SK-N-SH (cell line): ENCODE measurements around the gene TMPRSS6. TPM values are rescaled to one million over a fixed set of nuclear protein-coding genes. Genes with fewer than 3 reads are reported as not detected.

Source experiments
- CTCF ChIA-PET: fragments of 300-600, 350-600 bp; formaldehyde crosslinking; extraction: SDS; loops from one replicate; lab custom pipeline; 2021; lab: Yijun Ruan, JAX
- POLR2A ChIA-PET: fragments of 350-600 bp; sonication (Branson Sonifier 250); formaldehyde crosslinking; extraction: SDS; loops from one replicate; lab custom pipeline; 2020; ENCODE audit warnings: antibody characterized with exemption, inconsistent platforms; lab: Yijun Ruan, JAX
- DNase-seq: peaks from one replicate; pipeline ENCODE4 v3.0.0; 2012
- H2AFZ ChIP-seq: fragments of 200-600 bp; sonication (generic); 2 replicates; pipeline ENCODE4 v1.8.1; 2016; ENCODE audit warnings: antibody characterized with exemption, mild to moderate bottlenecking, low read depth
- H3F3A ChIP-seq: fragments of 200-600 bp; sonication (generic); replicated peaks from 2 replicates; pipeline ENCODE3; 2016; ENCODE audit warnings: antibody characterized with exemption, mild to moderate bottlenecking; ENCODE audit not compliant: insufficient read depth
- H3K27ac ChIP-seq, 2 experiments: fragments of 200-500 bp in 1 of 2; fragments of 200-600 bp in 1 of 2; sonication (Bioruptor generic) in 1 of 2; sonication (generic), shearing (Covaris generic) in 1 of 2; 2 replicates each; pipeline versions ENCODE4 v1.5.1 to v1.6.1; 2014 to 2016; ENCODE audit warnings: low read depth in 2 of 2, inconsistent platforms in 1 of 2, low read length in 1 of 2, mild to moderate bottlenecking in 1 of 2, mixed read lengths in 1 of 2
- H3K27me3 ChIP-seq: fragments of 200-600 bp; sonication (generic), shearing (Covaris generic); 2 replicates; pipeline ENCODE4 v1.6.1; 2016; ENCODE audit warnings: mixed run types; ENCODE audit not compliant: insufficient read depth
- H3K36me3 ChIP-seq, 2 experiments: fragments of 200-500 bp in 1 of 2; fragments of 200-600 bp in 1 of 2; sonication (Bioruptor generic) in 1 of 2; sonication (generic) in 1 of 2; replicated peaks in 1 of 2; 2 replicates each; pipeline versions ENCODE3 to v1.5.1; 2014 to 2016; ENCODE audit warnings: low read length in 1 of 2, mild to moderate bottlenecking in 1 of 2; ENCODE audit not compliant: insufficient read depth in 2 of 2, control insufficient read depth in 1 of 2
- H3K4me1 ChIP-seq, 2 experiments: fragments of 200-500 bp in 1 of 2; fragments of 200-600 bp in 1 of 2; sonication (Bioruptor generic) in 1 of 2; sonication (generic), shearing (Covaris generic) in 1 of 2; 2 replicates each; pipeline versions ENCODE4 v1.5.1 to v1.6.1; 2014 to 2016; ENCODE audit warnings: low read depth in 1 of 2, low read length in 1 of 2, mixed run types in 1 of 2; ENCODE audit not compliant: insufficient read depth in 2 of 2, control insufficient read depth in 1 of 2
- H3K4me2 ChIP-seq: fragments of 200-600 bp; sonication (generic), shearing (Covaris generic); 2 replicates; pipeline ENCODE4 v1.6.1; 2017; ENCODE audit warnings: mixed run types
- H3K4me3 ChIP-seq, 2 experiments: fragments of 200-500 bp in 1 of 2; fragments of 200-600 bp in 1 of 2; sonication (Bioruptor generic) in 1 of 2; sonication (generic), shearing (Covaris generic) in 1 of 2; 2 replicates each; pipeline versions ENCODE4 v1.5.1 to v1.8.1; 2014 to 2016; ENCODE audit warnings: low read depth in 2 of 2, inconsistent platforms in 1 of 2, low read length in 1 of 2, mild to moderate bottlenecking in 1 of 2, mixed read lengths in 1 of 2, moderate library complexity in 1 of 2
- H3K79me2 ChIP-seq: fragments of 200-600 bp; sonication (generic); 2 replicates; pipeline ENCODE4 v1.8.1; 2017; ENCODE audit warnings: mild to moderate bottlenecking; ENCODE audit not compliant: insufficient read depth
- H3K9ac ChIP-seq: fragments of 200-600 bp; sonication (generic); 2 replicates; pipeline ENCODE4 v1.6.1; 2017; ENCODE audit warnings: mixed run types
- H3K9me2 ChIP-seq: fragments of 200-600 bp; sonication (generic); 2 replicates; pipeline ENCODE4 v1.6.1; 2017; ENCODE audit warnings: mixed run types
- H3K9me3 ChIP-seq: fragments of 200-600 bp; sonication (generic); 2 replicates; pipeline ENCODE4 v1.6.1; 2017; ENCODE audit warnings: mixed run types, mild to moderate bottlenecking, moderate library complexity
- H4K20me1 ChIP-seq: fragments of 200-600 bp; sonication (generic); 2 replicates; pipeline ENCODE4 v1.6.1; 2017; ENCODE audit warnings: mild to moderate bottlenecking, mixed run types; ENCODE audit not compliant: insufficient read depth
- EZH2phosphoT487 ChIP-seq: fragments of 200-600 bp; sonication (generic); IDR thresholded peaks from 2 replicates; pipeline ENCODE4 v1.6.1; 2017; ENCODE audit warnings: low read depth, mixed run types, mild to moderate bottlenecking, antibody characterized with exemption, moderate library complexity, borderline replicate concordance
- GATA2 ChIP-seq: sonication (generic); formaldehyde crosslinking; IDR thresholded peaks from 2 replicates; pipeline ENCODE4 v1.5.0; 2020; ENCODE audit warnings: mild to moderate bottlenecking, missing genetic modification reagents
- MAX ChIP-seq: IDR thresholded peaks from 2 replicates; pipeline ENCODE4 v1.4.0; 2012; ENCODE audit warnings: low read depth
- MXI1 ChIP-seq: IDR thresholded peaks from 2 replicates; pipeline ENCODE4 v1.6.1; 2012; ENCODE audit warnings: mild to moderate bottlenecking, low read depth, low read length, improper control_type of control experiment
- NRF1 ChIP-seq: IDR thresholded peaks from 2 replicates; pipeline ENCODE4 v1.6.1; 2012; ENCODE audit warnings: low read depth, mild to moderate bottlenecking, low read length
- POLR2AphosphoS5 ChIP-seq: IDR thresholded peaks from 2 replicates; pipeline ENCODE4 v1.6.1; 2012; ENCODE audit warnings: low read depth, low read length
- RAD21 ChIP-seq: IDR thresholded peaks from 2 replicates; pipeline ENCODE4 v1.6.1; 2012; ENCODE audit warnings: mild to moderate bottlenecking, low read length
- RCOR1 ChIP-seq: fragments of 150-350 bp; IDR thresholded peaks from 2 replicates; pipeline ENCODE4 v1.6.1; 2017; ENCODE audit warnings: antibody characterized with exemption, low read length
- RFX5 ChIP-seq: IDR thresholded peaks from 2 replicates; pipeline ENCODE4 v1.6.1; 2012; ENCODE audit warnings: mild to moderate bottlenecking, improper control_type of control experiment, low read length
- TAF1 ChIP-seq: IDR thresholded peaks from 2 replicates; pipeline ENCODE4 v1.6.1; 2012; ENCODE audit warnings: low read depth, mild to moderate bottlenecking, low read length, moderate library complexity, borderline replicate concordance
- TEAD4 ChIP-seq: IDR thresholded peaks from 2 replicates; pipeline ENCODE4 v1.4.0; 2012; ENCODE audit warnings: mild to moderate bottlenecking, borderline replicate concordance; ENCODE audit not compliant: insufficient read depth
- WGBS: methylation state at CpG from one replicate; pipeline ENCODE4 v1.1.6; 2017; ENCODE audit warnings: low lambda C conversion rate; 5-methylcytosine and 5-hydroxymethylcytosine counted together
- polyA plus RNA-seq, 3 experiments: library from polyadenylated mRNA; depleted of rRNA; stranded (reverse); fragments of >200 nt; gene quantifications; 2 replicates each; pipeline ENCODE4 v1.2.3, GENCODE V29; 2012
- TF ChIP-seq, protein P1 (sequence below): fragments of 150-350 bp; IDR thresholded peaks from 2 replicates; pipeline ENCODE4 v1.6.1; 2016; ENCODE audit warnings: mild to moderate bottlenecking, low read depth, low read length

The TMPRSS6 gene
- polyA plus RNA-seq, 1 of the 3 experiments (the other 2 are of a cell fraction), result not detected

DNA sequence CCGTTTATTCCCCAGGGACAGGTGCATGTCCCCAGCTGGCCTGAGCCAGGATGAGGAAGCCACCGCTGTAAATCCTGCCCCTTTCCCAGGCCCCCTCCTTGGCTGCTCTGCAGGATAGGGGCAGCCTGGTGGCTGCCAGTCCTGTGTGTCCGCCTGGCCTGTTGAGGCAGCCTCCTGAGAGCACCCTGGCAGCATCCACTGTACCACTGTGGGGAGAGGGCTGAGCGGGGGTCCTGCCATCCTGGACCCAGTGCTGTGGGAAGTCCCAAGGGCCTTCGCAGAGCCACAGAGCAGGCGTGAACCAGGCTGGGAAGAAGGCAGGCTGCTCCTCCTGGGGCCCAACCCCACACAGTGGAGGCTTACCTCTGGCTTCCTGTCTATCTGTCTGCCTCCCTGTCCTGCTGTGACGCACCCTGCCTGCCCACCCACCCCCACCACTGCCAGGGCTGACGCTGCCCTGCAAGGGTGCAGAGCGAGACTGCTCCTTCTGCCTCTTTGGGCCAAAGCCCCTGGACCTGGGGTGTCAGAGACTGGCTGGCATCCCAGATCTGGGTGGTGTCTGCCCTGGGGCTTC, 49.5 kb downstream of the TMPRSS6 start:
- 100% methylated on average over 1 of the region's 9 CpGs for WGBS
- TF ChIP-seq MXI1 (no peak), GATA2 (no peak), MAX (no peak), RCOR1 (no peak), RAD21 (no peak), EZH2phosphoT487 (no peak), RFX5 (no peak)
- no peak for DNase-seq
- Histone ChIP-seq H3K4me1 (no peaks in the 10 kb centered on the region), H2AFZ (no peak overlapping the region), H3K9ac (no peak overlapping the region), H3K4me2 (no peak overlapping the region), H3K9me3 (no peaks in the 10 kb centered on the region), H4K20me1 (no peaks in the 10 kb centered on the region), H3K9me2 (no peaks in the 10 kb centered on the region), H3F3A (no peaks in the 10 kb centered on the region), H3K79me2 (no peaks in the 10 kb centered on the region), H3K4me3 (no peak overlapping the region), H3K27me3 (no peaks in the 10 kb centered on the region), H3K27ac (no peak overlapping the region), H3K36me3 (peaks cover 0 to 46% of the 10 kb centered on the region in 2 experiments)
- ChIA-PET POLR2A (no interaction called here), CTCF (interaction anchor here (1.2 to 1.6 kb wide), 2 partner anchors 9 to 139 kb away, joined by 3 to 4 read pairs; no protein-coding TSS in a partner anchor)

GRCh38 chr22:37058917-37059701, 50.4 kb downstream of the TMPRSS6 start:
- Histone ChIP-seq H3K4me1 (no peaks in the 10 kb centered on the region), H3K4me2 (no peak overlapping the region), H3K79me2 (no peaks in the 10 kb centered on the region), H3F3A (no peaks in the 10 kb centered on the region), H3K9me3 (no peaks in the 10 kb centered on the region), H3K4me3 (no peak overlapping the region), H3K27me3 (no peaks in the 10 kb centered on the region), H2AFZ (no peak overlapping the region), H3K36me3 (peaks cover 0 to 52% of the 10 kb centered on the region in 2 experiments), H3K9me2 (no peaks in the 10 kb centered on the region), H3K9ac (no peak overlapping the region), H4K20me1 (no peaks in the 10 kb centered on the region), H3K27ac (no peak overlapping the region)
- CTCF ChIA-PET, result interaction anchor here (1.2 kb wide), 1 partner anchor 10 kb away, joined by 3 read pairs; no protein-coding TSS in a partner anchor
- POLR2A ChIA-PET, result no interaction called here
- no peak for DNase-seq
- TF ChIP-seq MAX (no peak), TAF1 (no peak), MXI1 (no peak), POLR2AphosphoS5 (no peak), TEAD4 (no peak), RAD21 (no peak), RFX5 (no peak), NRF1 (no peak)
- TF ChIP-seq, protein P1, sequence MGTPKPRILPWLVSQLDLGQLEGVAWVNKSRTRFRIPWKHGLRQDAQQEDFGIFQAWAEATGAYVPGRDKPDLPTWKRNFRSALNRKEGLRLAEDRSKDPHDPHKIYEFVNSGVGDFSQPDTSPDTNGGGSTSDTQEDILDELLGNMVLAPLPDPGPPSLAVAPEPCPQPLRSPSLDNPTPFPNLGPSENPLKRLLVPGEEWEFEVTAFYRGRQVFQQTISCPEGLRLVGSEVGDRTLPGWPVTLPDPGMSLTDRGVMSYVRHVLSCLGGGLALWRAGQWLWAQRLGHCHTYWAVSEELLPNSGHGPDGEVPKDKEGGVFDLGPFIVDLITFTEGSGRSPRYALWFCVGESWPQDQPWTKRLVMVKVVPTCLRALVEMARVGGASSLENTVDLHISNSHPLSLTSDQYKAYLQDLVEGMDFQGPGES, result no peak
- WGBS, result 93% methylated on average over 18 of the region's 28 CpGs
